DOHH2 (cell line): Measurements from ENCODE around the gene ZFYVE19.

Experiments
- H3F3A ChIP-seq: fragments of 200-600 bp; sonication (generic), shearing (Covaris generic); 2 replicates; pipeline ENCODE4 v1.6.0; 2016; ENCODE audit warnings: antibody characterized with exemption, mild to moderate bottlenecking; ENCODE audit not compliant: control insufficient read depth, insufficient read depth
- H3K27ac ChIP-seq: fragments of 200-600 bp; sonication (generic); 2 replicates; pipeline ENCODE4 v1.5.1; 2014; ENCODE audit warnings: low read depth, mild to moderate bottlenecking, low read length, moderate library complexity
- H3K27me3 ChIP-seq: fragments of 200-600 bp; sonication (generic); 2 replicates; pipeline ENCODE4 v1.6.1; 2014; ENCODE audit warnings: mild to moderate bottlenecking, low read length, mixed read lengths; ENCODE audit not compliant: control insufficient read depth
- H3K36me3 ChIP-seq: fragments of 200-600 bp; sonication (generic); 2 replicates; pipeline ENCODE4 v1.6.1; 2014; ENCODE audit warnings: mild to moderate bottlenecking, low read length, moderate library complexity, mixed read lengths; ENCODE audit not compliant: control insufficient read depth
- H3K4me1 ChIP-seq: fragments of 200-600 bp; sonication (generic); 2 replicates; pipeline ENCODE4 v1.6.1; 2014; ENCODE audit warnings: mild to moderate bottlenecking, low read length, mixed read lengths; ENCODE audit not compliant: control insufficient read depth
- H3K4me2 ChIP-seq: fragments of 200-600 bp; sonication (generic); 2 replicates; pipeline ENCODE4 v1.6.0; 2014; ENCODE audit warnings: mild to moderate bottlenecking, low read length, moderate library complexity
- H3K4me3 ChIP-seq: fragments of 200-600 bp; sonication (generic); 2 replicates; pipeline ENCODE4 v1.5.1; 2014; ENCODE audit warnings: mild to moderate bottlenecking, low read length, mixed read lengths
- H3K79me2 ChIP-seq: fragments of 200-600 bp; sonication (generic); 2 replicates; pipeline ENCODE4 v1.6.1; 2014; ENCODE audit warnings: mild to moderate bottlenecking, low read length, mixed read lengths; ENCODE audit not compliant: control insufficient read depth
- H3K9me2 ChIP-seq: fragments of 200-600 bp; sonication (generic); replicated peaks from 2 replicates; pipeline ENCODE4 v1.6.1; 2014; ENCODE audit warnings: mild to moderate bottlenecking, low read length, mixed read lengths; ENCODE audit not compliant: control insufficient read depth
- H3K9me3 ChIP-seq: fragments of 200-600 bp; sonication (generic); 2 replicates; pipeline ENCODE4 v1.6.1; 2014; ENCODE audit warnings: antibody characterized with exemption, low read length, mixed read lengths; ENCODE audit not compliant: control insufficient read depth, insufficient read depth
- H4K20me1 ChIP-seq: fragments of 200-600 bp; sonication (generic); 2 replicates; pipeline ENCODE4 v1.6.0; 2014; ENCODE audit warnings: low read depth, mild to moderate bottlenecking, antibody characterized with exemption, low read length, moderate library complexity; ENCODE audit not compliant: control insufficient read depth, insufficient read depth
- CTCF ChIP-seq: fragments of 200-600 bp; sonication (generic); IDR thresholded peaks from one replicate; pipeline ENCODE4 v1.5.1; 2014; ENCODE audit warnings: antibody characterized with exemption, mild to moderate bottlenecking, low read depth, low read length; ENCODE audit not compliant: poor library complexity, severe bottlenecking
- EZH2phosphoT487 ChIP-seq: fragments of 200-600 bp; sonication (generic); IDR thresholded peaks from 2 replicates; pipeline ENCODE4 v1.6.1; 2017; ENCODE audit warnings: borderline replicate concordance, mild to moderate bottlenecking, antibody characterized with exemption, low read length, moderate library complexity, mixed read lengths

Gene ZFYVE19

GRCh38 chr15:40838756-40839155 is 31.9 kb downstream of the ZFYVE19 start:
- Histone ChIP-seq H3K36me3 (no peaks in the 10 kb centered on the region), H3K4me3 (no peak overlapping the region), H3K9me2 (no peaks in the 10 kb centered on the region), H3K79me2 (no peaks in the 10 kb centered on the region), H4K20me1 (no peaks in the 10 kb centered on the region), H3K27ac (no peak overlapping the region), H3K9me3 (no peaks in the 10 kb centered on the region), H3K4me2 (no peak overlapping the region), H3K27me3 (peaks cover 9% of the 10 kb centered on the region), H3K4me1 (peaks cover 5% of the 10 kb centered on the region), H3F3A (no peaks in the 10 kb centered on the region; the same call in none of the 2 replicates)
- TF ChIP-seq EZH2phosphoT487 (no peak), CTCF (no peak)

GRCh38 chr15:40841741-40842140 is 34.9 kb downstream of the ZFYVE19 start:
- Histone ChIP-seq H3K4me1 (peaks cover 32% of the 10 kb centered on the region), H3K4me3 (no peak overlapping the region), H3K27ac (no peak overlapping the region), H3F3A (no peaks in the 10 kb centered on the region; the same call in none of the 2 replicates), H3K9me2 (no peaks in the 10 kb centered on the region), H3K79me2 (peaks cover 4% of the 10 kb centered on the region; the same call in 1 of the 2 replicates), H3K36me3 (no peaks in the 10 kb centered on the region), H4K20me1 (no peaks in the 10 kb centered on the region), H3K4me2 (no peak overlapping the region), H3K9me3 (no peaks in the 10 kb centered on the region), H3K27me3 (peaks cover 11% of the 10 kb centered on the region)
- no peak for TF ChIP-seq CTCF

- Histone ChIP-seq H3K4me2 (peak overlapping the region; percentile 71), H3K4me3 (peak overlapping the region; percentile 79), H3K27me3 (peaks cover 11% of the 10 kb centered on the region), H3K9me2 (no peaks in the 10 kb centered on the region), H3K4me1 (peaks cover 47% of the 10 kb centered on the region), H3K27ac (no peak overlapping the region), H3K79me2 (peaks cover 4% of the 10 kb centered on the region; the same call in 1 of the 2 replicates), H3K36me3 (no peaks in the 10 kb centered on the region), H3K9me3 (no peaks in the 10 kb centered on the region), H4K20me1 (no peaks in the 10 kb centered on the region), H3F3A (peaks cover 3% of the 10 kb centered on the region)
- TF ChIP-seq EZH2phosphoT487 (0 out of 2 replicates have a peak, but pooled peaks have one; percentile 33), CTCF (no peak)
Measured at GRCh38 chr15:40843261-40843884, 36.5 kb downstream of the ZFYVE19 start.
